Epidermal melanocyte (primary cell): ENCODE data around the gene CDH4.
"Not testable (repeated sequence)": the region's sequence is repeated elsewhere in the genome, so short reads cannot be mapped to it uniquely, and the experiment has no call there.

Experiments used
- DNase-seq: peaks from one replicate; pipeline ENCODE4 v3.0.0; 2011; ENCODE audit warnings: low spot score; ENCODE audit not compliant: insufficient read length

The CDH4 gene

DNA sequence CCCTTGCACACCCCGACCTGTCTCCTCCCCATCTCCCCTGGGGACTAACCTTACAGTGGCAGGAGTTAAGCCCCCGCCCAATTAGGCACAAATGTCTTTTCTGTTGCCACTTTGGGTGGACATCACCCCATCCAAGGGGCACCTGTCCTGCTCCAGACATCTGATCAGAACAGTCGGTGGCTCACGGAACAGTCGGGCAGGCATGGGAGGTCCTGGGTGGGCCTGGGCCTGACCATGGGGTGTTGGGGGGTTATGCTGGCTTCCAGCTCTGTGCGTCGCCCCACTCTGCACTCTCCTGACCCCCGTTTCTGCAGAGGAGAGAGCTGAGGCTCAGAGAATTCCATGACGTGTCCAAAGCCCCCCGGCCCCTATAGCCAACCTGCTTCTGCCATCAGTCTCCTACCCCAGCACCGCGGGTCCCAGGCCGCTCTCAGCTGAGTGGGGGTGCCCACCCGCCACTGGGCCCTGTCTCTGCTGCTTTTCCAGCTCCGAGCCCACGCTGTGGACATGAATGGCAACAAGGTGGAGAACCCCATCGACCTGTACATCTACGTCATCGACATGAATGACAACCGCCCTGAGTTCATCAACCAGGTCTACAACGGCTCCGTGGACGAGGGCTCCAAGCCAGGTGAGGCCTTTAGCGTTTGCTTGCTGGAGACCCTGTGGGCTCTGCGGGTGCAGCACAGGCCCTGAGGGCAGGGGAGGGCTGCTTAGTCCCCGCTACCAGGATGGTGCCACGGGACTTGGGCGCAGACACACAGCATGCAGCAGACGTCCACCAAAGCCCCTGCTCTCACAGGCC lies 600.4 kb downstream of the CDH4 start:
- DNase-seq: no peak

DNA sequence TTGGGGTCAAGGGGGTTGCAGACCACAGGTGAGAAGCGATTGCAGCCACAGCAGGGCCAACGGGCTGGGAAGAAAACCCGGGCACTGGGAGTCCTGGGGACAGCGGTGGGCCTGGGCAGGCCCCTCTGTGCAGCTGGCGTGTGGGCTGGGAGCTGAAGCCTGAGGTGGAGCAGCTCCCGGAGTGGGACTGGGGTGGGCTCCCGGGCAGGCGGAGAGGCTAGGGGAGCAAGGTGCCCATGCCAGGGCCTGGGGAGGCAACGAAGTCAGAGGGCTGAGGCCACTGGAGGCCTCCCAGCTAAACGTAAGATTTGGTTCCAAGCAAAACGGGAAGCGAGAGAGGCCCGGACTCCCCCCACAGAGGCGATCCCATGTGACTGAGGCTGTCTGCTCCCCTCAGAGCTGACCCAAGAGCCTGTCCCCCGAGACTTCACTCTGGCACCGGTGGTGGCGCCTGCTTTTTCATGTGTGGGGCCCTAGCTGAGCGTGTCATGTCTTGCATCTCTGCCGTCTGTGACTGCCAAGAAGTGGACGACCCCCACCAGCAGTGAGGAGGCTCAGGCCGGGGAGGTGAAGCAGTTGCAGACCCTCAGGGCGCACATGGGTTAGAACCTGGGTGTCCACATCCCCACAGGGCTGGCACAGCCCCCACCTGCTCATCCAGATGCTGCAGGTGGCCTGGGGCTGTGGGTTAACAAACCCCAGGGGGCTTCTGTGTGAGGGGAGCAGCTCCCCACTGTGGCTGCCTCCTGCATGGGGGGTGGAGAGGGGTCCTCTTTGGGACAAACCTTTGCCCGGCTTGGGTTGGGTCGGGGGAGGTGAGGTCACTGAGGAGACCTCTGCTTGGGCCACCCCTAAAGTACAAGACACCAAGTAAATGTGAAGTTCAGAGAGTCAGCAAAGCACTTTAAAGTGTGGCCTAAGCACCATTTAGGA lies 601.3 kb downstream of the CDH4 start:
- no peak for DNase-seq

GRCh38 chr20:61854538-61854937 lies 602.5 kb downstream of the CDH4 start:
- not testable (repeated sequence) for DNase-seq

DNA sequence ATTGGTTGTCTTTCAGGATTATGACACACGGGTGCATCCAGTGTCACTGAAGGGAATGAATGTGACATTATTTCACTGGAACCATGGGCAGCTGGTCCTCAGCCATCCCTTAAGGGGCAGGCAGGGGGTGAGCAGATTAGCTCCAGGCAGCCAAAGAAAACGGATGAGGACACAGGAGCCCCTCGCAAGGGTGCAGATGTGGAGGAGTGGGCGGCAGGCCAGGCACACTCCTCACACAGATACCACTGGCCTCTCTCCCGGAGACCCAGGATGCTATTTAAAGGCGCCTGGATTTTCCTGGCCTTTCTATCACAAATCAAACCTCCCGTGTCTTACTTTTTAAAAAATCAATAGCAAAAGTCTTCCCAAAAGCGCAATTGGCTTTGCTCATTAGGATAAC lies 603.2 kb downstream of the CDH4 start:
- DNase-seq: no peak

GRCh38 chr20:61856626-61857413 lies 604.8 kb downstream of the CDH4 start:
- DNase-seq: no peak

- DNase-seq: no peak
Observed at GRCh38 chr20:61857414-61857775, 605.3 kb downstream of the CDH4 start.

DNA sequence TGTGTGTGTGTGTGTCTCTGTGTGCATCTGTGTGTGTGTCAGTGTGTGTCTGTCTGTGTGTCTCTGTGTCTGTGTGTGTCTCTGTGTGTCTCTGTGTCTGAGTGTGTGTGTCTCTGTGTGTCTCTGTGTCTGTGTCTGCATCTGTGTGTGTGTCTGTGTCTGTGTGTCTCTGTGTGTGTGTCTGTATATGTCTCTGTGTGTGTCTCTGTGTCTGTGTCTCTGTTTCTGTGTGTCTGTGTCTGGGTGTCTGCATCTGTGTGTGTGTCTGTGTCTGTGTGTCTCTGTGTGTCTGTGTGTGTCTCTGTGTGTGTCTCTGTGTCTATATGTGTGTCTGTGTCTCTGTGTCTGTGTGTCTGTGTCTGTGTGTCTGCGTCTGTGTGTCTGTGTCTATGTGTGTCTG lies 605.8 kb downstream of the CDH4 start:
- DNase-seq: no peak

- DNase-seq: no peak
Observed at GRCh38 chr20:61859767-61860166, 607.7 kb downstream of the CDH4 start.

DNA sequence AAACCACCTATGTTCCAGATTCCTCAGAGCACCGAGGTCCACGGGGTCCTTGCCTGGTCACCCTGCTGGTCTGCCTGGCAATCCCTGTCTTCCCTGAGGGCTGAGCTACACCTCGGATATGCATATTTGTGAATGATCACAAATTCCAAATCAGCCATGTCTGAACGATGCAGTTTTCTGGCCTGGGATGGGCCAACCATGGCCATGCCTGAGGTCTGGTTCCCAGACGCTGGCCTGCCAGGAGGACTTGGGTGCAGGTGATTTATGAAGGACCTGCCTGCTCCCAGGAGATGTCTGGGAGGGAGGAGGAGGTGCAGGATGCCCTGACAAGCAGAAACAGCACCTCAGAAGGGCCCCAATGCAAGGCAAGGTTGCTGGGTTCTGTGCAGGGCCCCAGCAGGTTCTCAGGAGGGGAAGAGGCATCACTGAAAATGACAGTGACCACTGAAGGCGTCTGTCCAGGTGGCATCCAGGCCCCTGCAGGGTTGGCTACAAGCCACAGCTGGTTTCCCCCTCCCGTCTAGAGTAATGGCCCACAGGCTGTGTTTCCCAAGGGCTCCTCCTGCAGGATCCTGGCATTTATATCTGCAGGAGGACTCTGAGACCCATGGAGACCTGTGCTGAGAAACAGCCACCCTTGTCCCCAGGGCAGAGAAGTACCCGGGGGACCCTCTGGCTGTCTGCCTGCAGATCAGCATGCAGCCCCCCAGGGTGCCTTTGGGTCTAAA lies 608.4 kb downstream of the CDH4 start:
- DNase-seq: no peak

- DNase-seq: no peak
Observed at GRCh38 chr20:61861054-61861841, 609.2 kb downstream of the CDH4 start.

- DNase-seq: no peak
Observed at GRCh38 chr20:61861858-61862257, 609.8 kb downstream of the CDH4 start.

DNA sequence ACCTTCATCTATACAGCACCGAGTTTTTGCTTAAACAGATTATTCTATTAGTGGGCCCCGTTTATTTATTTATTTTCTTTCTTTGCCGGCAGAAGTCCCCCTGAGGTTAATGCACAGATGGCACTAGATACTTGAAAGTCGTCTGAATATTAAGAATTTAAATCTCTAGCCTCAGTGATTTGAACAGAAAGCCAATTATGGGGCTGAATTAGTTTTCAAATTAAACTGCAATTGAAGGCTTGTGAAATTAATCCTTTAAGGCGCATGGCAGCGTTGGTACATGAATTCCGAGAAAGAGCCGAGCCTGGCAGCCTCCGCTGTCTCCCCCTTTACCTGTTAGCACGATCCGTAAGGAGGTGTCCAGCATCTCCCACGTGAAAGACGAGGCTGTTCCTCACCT lies 610.8 kb downstream of the CDH4 start:
- no peak for DNase-seq

GRCh38 chr20:61864481-61864880 lies 612.4 kb downstream of the CDH4 start:
- DNase-seq: no peak

DNA sequence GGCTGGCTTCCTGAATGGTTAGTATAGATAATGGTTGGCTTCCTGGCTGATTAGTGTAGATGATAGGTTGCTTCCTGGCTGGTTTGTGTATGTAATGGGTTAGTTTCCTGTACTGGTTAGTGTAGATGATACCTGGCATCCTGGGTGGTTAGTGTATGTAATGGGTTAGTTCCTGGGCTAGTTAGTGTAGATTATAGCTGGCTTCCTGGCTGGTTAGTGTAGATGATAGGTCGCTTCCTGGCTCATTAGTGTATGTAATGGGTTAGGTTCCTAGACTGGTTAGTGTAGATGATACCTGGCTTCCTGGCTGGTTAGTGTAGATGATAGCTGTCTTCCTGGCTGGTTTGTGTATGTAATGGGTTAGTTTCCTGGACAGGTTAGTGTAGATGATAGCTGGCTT lies 613.3 kb downstream of the CDH4 start:
- DNase-seq: no peak

DNA sequence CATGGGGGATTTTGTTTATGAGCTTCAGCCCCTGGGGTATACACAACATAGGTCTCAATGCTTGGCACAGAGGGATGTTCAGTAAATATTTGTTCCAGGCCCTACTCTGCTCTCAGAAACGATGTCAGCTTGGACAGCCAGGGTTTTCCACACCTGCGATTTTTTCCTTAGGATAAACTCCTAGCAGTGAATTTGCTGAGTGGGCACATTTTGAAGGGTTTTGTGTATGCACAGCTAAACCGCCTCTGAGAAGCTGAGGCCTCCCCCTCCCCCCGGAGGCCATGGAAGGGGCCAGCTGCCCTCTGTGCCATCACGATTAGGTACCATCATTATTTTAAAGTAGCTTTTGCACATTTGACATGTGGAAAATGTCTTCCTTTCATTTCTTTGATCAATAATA lies 614.1 kb downstream of the CDH4 start:
- no peak for DNase-seq

DNA sequence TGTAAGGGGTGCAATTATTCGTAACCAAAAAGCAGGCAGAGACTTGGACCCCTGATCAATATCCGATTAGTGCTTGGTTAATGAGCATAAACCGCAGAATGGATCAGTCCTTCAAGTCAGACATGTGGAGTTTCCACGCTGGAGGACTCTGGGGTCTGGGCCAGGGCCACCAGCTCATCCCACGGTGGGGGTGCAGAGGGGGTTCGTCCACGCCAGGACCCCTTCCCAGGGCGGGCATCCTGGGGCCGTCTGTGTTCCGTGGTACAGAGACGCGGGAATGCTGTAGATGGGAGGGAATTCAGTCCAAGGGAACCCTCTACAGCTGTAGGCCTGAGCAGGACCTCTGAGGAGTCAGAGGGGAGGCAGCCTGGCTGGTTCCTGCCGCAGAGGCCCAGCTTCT lies 615.9 kb downstream of the CDH4 start:
- DNase-seq: no peak

- no peak for DNase-seq
Observed at GRCh38 chr20:61868466-61869090, 616.5 kb downstream of the CDH4 start.

GRCh38 chr20:61869750-61870507 lies 617.9 kb downstream of the CDH4 start:
- DNase-seq: no peak

GRCh38 chr20:61871160-61871559 lies 619.1 kb downstream of the CDH4 start:
- DNase-seq: no peak
